HL-60 (cell line): ENCODE results near the gene FLAD1.

ENCODE experiments used
- DNase-seq, 2 experiments: peaks; one replicate each; pipeline ENCODE4 v3.0.0-alpha.2; 2010 to 2020; ENCODE audit warnings: low read depth in 1 of 2, low spot score in 1 of 2
- H3K27ac ChIP-seq: fragments of 250-450 bp; sonication (Bioruptor Pico); replicated peaks from 2 replicates; pipeline ENCODE4 v1.5.1; 2020; ENCODE audit warnings: mild to moderate bottlenecking, moderate library complexity
- H3K27me3 ChIP-seq: fragments of 250-450 bp; sonication (Bioruptor Pico); 2 replicates; pipeline ENCODE4 v1.5.1; 2021; ENCODE audit warnings: mild to moderate bottlenecking, moderate library complexity; ENCODE audit not compliant: insufficient read depth, poor library complexity, severe bottlenecking
- H3K4me3 ChIP-seq: replicated peaks from 2 replicates; pipeline ENCODE4 v1.5.1; 2011; ENCODE audit warnings: mild to moderate bottlenecking, control low read depth, low read length; ENCODE audit not compliant: insufficient read depth
- GABPA ChIP-seq: IDR thresholded peaks from 2 replicates; pipeline ENCODE4 v1.6.1; 2012; ENCODE audit warnings: low read depth
- POLR2AphosphoS5 ChIP-seq: IDR thresholded peaks from 2 replicates; pipeline ENCODE4 v1.6.1; 2012; ENCODE audit warnings: low read depth
- SPI1 ChIP-seq: IDR thresholded peaks from 2 replicates; pipeline ENCODE4 v1.6.1; 2012; ENCODE audit warnings: low read depth, mild to moderate bottlenecking, borderline replicate concordance
- TF ChIP-seq, protein P1 (sequence below): IDR thresholded peaks from one replicate; pipeline ENCODE4 v1.5.1; 2011; ENCODE audit warnings: low read length, control low read depth, inconsistent platforms; ENCODE audit not compliant: insufficient read depth
- TF ChIP-seq, protein P2 (sequence below): IDR thresholded peaks from 2 replicates; pipeline ENCODE4 v1.6.1; 2012; ENCODE audit warnings: low read depth; ENCODE audit not compliant: insufficient replicate concordance

The FLAD1 gene

DNA sequence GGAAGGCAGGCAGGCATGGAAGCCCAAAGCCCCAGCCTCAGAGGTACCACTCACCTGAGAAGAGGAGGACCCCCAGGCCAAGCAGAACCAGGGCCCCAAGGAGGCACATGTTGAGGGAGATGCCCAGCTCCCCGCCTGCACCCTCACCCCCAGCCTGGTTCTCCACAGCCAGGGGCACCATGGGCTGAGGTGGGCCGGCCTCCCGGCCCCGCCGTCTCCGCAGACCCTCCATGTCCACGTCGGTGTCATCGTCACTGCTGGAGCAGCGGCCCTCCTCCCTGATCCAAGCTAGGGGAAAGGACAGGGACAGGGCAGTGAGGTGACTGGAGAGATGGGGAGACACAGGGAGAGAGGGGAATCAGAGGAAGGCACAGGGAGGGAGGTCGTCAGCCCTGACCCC lies 35.1 kb upstream of the FLAD1 start:
- TF ChIP-seq, protein P1, sequence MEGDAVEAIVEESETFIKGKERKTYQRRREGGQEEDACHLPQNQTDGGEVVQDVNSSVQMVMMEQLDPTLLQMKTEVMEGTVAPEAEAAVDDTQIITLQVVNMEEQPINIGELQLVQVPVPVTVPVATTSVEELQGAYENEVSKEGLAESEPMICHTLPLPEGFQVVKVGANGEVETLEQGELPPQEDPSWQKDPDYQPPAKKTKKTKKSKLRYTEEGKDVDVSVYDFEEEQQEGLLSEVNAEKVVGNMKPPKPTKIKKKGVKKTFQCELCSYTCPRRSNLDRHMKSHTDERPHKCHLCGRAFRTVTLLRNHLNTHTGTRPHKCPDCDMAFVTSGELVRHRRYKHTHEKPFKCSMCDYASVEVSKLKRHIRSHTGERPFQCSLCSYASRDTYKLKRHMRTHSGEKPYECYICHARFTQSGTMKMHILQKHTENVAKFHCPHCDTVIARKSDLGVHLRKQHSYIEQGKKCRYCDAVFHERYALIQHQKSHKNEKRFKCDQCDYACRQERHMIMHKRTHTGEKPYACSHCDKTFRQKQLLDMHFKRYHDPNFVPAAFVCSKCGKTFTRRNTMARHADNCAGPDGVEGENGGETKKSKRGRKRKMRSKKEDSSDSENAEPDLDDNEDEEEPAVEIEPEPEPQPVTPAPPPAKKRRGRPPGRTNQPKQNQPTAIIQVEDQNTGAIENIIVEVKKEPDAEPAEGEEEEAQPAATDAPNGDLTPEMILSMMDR = no peak
- TF ChIP-seq POLR2AphosphoS5 (no peak), SPI1 (no peak), GABPA (no peak)
- TF ChIP-seq, protein P2, sequence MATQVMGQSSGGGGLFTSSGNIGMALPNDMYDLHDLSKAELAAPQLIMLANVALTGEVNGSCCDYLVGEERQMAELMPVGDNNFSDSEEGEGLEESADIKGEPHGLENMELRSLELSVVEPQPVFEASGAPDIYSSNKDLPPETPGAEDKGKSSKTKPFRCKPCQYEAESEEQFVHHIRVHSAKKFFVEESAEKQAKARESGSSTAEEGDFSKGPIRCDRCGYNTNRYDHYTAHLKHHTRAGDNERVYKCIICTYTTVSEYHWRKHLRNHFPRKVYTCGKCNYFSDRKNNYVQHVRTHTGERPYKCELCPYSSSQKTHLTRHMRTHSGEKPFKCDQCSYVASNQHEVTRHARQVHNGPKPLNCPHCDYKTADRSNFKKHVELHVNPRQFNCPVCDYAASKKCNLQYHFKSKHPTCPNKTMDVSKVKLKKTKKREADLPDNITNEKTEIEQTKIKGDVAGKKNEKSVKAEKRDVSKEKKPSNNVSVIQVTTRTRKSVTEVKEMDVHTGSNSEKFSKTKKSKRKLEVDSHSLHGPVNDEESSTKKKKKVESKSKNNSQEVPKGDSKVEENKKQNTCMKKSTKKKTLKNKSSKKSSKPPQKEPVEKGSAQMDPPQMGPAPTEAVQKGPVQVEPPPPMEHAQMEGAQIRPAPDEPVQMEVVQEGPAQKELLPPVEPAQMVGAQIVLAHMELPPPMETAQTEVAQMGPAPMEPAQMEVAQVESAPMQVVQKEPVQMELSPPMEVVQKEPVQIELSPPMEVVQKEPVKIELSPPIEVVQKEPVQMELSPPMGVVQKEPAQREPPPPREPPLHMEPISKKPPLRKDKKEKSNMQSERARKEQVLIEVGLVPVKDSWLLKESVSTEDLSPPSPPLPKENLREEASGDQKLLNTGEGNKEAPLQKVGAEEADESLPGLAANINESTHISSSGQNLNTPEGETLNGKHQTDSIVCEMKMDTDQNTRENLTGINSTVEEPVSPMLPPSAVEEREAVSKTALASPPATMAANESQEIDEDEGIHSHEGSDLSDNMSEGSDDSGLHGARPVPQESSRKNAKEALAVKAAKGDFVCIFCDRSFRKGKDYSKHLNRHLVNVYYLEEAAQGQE = no peak
- DNase-seq = no peak
- H3K4me3 ChIP-seq = no peak overlapping the region
- no peak overlapping the region for H3K27ac ChIP-seq
- H3K27me3 ChIP-seq = no peaks in the 10 kb centered on the region

DNA sequence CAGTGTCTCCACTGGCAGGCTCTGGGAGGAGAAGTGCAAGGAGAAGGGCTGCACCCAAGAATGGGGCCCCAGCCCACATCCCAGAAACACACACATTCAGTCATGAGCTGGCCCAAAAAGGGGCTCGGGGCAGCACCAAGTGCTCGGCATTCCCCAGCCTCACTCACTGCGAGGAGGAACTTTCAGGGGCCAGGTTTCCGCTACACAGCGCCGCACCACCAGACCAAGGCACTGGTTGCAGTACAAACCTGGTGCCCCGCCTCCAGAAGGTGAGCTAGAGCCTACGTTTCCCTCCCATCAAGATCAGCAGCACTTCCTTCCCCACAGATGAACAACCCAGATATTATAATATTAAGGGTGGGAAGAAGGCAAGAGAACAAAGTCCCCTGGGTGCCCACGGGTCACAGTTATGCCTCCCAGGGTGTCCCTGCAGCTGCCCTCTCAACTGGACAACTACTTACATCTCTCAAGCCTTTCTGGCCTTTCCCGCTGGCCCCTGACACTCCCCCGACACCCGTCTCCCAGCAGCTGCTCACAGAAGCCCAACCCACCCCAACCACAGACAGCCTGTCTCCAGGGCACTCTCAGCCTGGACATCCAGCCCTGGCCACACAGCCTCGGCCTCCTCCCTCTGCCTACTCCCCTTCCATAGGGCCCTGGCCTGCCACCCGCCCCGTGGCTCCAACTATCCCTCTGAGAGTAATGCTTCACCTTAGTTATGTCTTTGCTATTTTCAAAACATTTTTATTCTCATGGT lies 31.1 kb upstream of the FLAD1 start:
- no peak for DNase-seq
- Histone ChIP-seq H3K27ac (no peak overlapping the region), H3K27me3 (no peaks in the 10 kb centered on the region), H3K4me3 (no peak overlapping the region)
- TF ChIP-seq POLR2AphosphoS5 (no peak), SPI1 (no peak), GABPA (no peak)
- TF ChIP-seq, protein P1 = no peak
- TF ChIP-seq, protein P2 = no peak

DNA sequence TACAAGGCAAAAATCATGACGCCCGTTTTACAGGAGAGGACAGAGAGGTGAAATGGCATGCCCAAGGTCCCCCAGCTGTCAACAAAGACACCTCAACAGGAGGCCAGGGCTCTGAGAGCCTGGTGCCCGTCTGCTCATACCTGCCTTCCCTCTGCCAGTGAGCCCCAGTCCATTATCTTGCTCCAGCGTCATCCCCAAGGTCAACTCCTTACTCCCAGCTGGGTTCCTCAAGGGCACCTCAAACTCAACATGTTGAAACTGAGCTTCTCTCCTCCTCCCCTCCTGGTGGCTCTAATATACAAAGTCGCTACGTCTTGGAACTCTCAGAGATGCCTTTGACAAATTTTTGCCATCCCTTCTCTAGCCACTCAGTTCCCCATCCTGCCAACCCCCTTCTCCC lies 30.5 kb upstream of the FLAD1 start:
- H3K4me3 ChIP-seq = no peak overlapping the region
- TF ChIP-seq GABPA = no peak
- TF ChIP-seq, protein P2 = no peak
- TF ChIP-seq, protein P1 = no peak
- TF ChIP-seq POLR2AphosphoS5 = no peak
- TF ChIP-seq SPI1 = no peak
- no peaks in the 10 kb centered on the region for H3K27me3 ChIP-seq
- no peak for DNase-seq
- H3K27ac ChIP-seq = no peak overlapping the region
